Testis (tissue), 3 donors: ENCODE data around the gene CPLX3. TPM values are rescaled to one million over a fixed set of nuclear protein-coding genes. Genes with fewer than 3 reads are reported as not detected.

ENCODE experiments used
- DNase-seq: peaks from one replicate; pipeline ENCODE4 v3.0.0-alpha.2; 2019
- H3K27ac ChIP-seq, 2 donors: fragments of 200-600 bp; sonication (generic); one replicate each; pipeline ENCODE4 v1.5.1; 2019
- H3K27me3 ChIP-seq: fragments of 200-600 bp; sonication (generic); one replicate; pipeline ENCODE4 v1.5.1; 2019
- H3K36me3 ChIP-seq: fragments of 200-600 bp; sonication (generic); one replicate; pipeline ENCODE4 v1.5.1; 2017; ENCODE audit warnings: low read depth; ENCODE audit errors: missing control alignments
- H3K4me1 ChIP-seq: fragments of 200-600 bp; sonication (generic); one replicate; pipeline ENCODE4 v1.5.1; 2019
- H3K4me3 ChIP-seq, 2 donors: fragments of 200-600 bp; sonication (generic); one replicate each; pipeline ENCODE4 v1.5.1; 2017 to 2019
- H3K9me3 ChIP-seq: fragments of 200-600 bp; sonication (generic); one replicate; pipeline ENCODE4 v1.5.1; 2017
- POLR2A ChIP-seq: fragments of 450-650 bp; IDR thresholded peaks from one replicate; pipeline ENCODE4 v1.6.1; 2017; ENCODE audit warnings: antibody characterized with exemption, mild to moderate bottlenecking, moderate library complexity
- WGBS, 2 donors: methylation state at CpG; one replicate each; pipeline ENCODE4 v1.1.5; 2018; 5-methylcytosine and 5-hydroxymethylcytosine counted together
- intact Hi-C: fragments of 100-400 bp; cut with DNase I; formaldehyde crosslinking; loops from one replicate; pipeline ENCODE4 v1.15.1; 2023; ENCODE audit warnings: low total_unique reads
- polyA plus RNA-seq: library from polyadenylated mRNA; stranded (reverse); fragments of 350-450 nt; fragmentation: Illumina TruSeq; extraction: RNeasy Lipid Tissue Mini Kit (QIAGEN cat#74804); gene quantifications from one replicate; pipeline ENCODE4 v1.2.3, GENCODE V29; 2014; ENCODE audit warnings: low read depth, low replicate concordance; ENCODE audit not compliant: insufficient read depth
- total RNA-seq, 2 donors: library from RNA; depleted of rRNA; stranded (reverse); fragments of >200 nt; gene quantifications; one replicate each; pipeline ENCODE4 v1.2.3, GENCODE V29; 2016
- TF ChIP-seq, protein P1 (sequence below), 3 experiments: fragments of 450-650 bp in 2 of 3; fragments of 200-600 bp in 1 of 3; sonication (generic) in 1 of 3; IDR thresholded peaks; one replicate each; pipeline ENCODE4 v1.5.1; 2016 to 2019; ENCODE audit warnings: antibody characterized with exemption in 3 of 3, mild to moderate bottlenecking in 2 of 3, moderate library complexity in 1 of 3

CPLX3 gene
- total and polyA plus RNA-seq, 3 donors from 2014 or later = 3.6 to 5.7 (median 3.7) TPM

DNA sequence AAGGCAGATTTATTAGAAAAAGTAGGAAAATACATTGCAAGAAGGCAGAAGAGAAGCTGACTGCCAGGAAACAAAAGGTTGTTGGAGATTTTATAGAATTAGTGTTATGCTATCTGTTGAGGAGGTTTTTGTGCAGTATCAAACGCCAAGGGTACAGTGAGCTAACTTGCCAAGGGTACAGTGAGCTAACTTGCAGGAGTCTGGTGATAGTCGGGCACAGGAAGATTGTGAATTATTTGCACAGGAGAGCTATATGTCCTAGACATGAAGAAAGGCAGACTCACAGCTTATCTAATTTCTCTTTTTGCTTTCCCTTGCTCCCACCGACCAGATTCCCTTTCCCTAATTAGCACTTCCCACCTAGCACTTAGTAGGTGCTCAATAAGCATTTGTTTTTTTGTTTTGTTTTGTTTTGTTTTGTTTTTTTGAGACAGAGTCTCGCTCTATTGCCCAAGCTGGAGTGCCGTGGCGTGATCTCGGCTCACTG, 47.2 kb upstream of the CPLX3 start:
- Histone ChIP-seq H3K4me1 (peaks cover 45% of the 10 kb centered on the region), H3K36me3 (no peaks in the 10 kb centered on the region), H3K27ac (no peak overlapping the region), H3K9me3 (no peaks in the 10 kb centered on the region), H3K4me3 (no peak overlapping the region), H3K27me3 (no peaks in the 10 kb centered on the region)
- 65 to 76% methylated on average over 7 of the region's 7 CpGs for WGBS, 2 donors
- intact Hi-C loops = no loop called here
- no peak for DNase-seq
- TF ChIP-seq, protein P1, sequence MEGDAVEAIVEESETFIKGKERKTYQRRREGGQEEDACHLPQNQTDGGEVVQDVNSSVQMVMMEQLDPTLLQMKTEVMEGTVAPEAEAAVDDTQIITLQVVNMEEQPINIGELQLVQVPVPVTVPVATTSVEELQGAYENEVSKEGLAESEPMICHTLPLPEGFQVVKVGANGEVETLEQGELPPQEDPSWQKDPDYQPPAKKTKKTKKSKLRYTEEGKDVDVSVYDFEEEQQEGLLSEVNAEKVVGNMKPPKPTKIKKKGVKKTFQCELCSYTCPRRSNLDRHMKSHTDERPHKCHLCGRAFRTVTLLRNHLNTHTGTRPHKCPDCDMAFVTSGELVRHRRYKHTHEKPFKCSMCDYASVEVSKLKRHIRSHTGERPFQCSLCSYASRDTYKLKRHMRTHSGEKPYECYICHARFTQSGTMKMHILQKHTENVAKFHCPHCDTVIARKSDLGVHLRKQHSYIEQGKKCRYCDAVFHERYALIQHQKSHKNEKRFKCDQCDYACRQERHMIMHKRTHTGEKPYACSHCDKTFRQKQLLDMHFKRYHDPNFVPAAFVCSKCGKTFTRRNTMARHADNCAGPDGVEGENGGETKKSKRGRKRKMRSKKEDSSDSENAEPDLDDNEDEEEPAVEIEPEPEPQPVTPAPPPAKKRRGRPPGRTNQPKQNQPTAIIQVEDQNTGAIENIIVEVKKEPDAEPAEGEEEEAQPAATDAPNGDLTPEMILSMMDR (IDR thresholded peaks at IDR 0.05) = no peak
- no peak for TF ChIP-seq POLR2A

DNA sequence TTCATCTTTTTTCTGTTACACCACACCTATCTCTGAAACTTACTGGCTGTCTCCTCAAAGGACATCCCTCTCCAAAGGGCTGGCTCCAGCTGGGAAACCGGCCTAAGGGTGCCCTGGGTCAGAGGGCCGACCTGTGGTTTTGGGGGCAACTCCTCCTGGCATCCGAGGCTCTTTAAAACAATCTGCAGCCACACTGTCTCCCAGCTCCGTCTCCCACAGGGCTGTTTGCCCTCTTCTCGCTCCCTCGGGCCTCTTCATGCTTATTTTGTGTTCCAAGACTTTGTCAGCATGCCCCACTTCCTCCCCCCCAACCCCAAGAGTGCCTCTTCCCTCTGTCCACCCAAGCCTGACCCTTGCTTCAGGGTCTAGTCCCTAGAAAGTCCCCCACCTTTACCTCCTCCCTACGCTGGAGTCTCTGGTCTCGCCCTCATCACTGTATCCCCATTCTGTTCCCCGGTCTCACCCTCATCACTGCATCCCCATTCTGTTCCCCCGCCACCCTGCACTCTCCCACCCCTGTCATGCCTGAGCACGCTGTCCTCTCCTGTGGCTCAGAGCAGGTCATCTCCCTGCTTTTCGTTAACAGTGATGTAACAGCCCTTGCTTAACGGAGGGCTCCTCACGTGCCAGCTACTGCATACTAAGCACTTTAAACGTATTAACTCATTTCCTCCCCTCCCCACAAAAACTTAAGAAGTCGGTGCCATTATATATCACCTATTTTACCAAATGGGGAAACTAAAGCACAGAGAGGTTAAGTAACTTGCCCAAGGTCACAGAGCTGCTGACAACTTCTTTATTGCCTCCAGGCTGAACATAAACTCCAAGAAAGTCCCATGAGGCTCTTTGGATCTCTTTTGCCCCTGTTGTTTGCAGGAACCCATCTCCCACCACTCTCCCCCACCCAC, 45.6 kb upstream of the CPLX3 start:
- no peak overlapping the region for H3K27ac ChIP-seq
- no peaks in the 10 kb centered on the region for H3K9me3 ChIP-seq
- no peak for TF ChIP-seq POLR2A
- TF ChIP-seq, protein P1 (IDR thresholded peaks at IDR 0.05) = no peak
- 46 to 53% methylated on average over 16 of the region's 16 CpGs for WGBS, 2 donors
- DNase-seq = peak; percentile 38
- intact Hi-C loops = loop anchor here (5.0 kb wide), 1 partner anchor 62 kb away; the partner anchor contains the start of gene ULK3
- peak overlapping the region; percentile 39 to 93 for H3K4me3 ChIP-seq
- no peaks in the 10 kb centered on the region for H3K36me3 ChIP-seq
- H3K4me1 ChIP-seq = peaks cover 45% of the 10 kb centered on the region
- H3K27me3 ChIP-seq = no peaks in the 10 kb centered on the region

DNA sequence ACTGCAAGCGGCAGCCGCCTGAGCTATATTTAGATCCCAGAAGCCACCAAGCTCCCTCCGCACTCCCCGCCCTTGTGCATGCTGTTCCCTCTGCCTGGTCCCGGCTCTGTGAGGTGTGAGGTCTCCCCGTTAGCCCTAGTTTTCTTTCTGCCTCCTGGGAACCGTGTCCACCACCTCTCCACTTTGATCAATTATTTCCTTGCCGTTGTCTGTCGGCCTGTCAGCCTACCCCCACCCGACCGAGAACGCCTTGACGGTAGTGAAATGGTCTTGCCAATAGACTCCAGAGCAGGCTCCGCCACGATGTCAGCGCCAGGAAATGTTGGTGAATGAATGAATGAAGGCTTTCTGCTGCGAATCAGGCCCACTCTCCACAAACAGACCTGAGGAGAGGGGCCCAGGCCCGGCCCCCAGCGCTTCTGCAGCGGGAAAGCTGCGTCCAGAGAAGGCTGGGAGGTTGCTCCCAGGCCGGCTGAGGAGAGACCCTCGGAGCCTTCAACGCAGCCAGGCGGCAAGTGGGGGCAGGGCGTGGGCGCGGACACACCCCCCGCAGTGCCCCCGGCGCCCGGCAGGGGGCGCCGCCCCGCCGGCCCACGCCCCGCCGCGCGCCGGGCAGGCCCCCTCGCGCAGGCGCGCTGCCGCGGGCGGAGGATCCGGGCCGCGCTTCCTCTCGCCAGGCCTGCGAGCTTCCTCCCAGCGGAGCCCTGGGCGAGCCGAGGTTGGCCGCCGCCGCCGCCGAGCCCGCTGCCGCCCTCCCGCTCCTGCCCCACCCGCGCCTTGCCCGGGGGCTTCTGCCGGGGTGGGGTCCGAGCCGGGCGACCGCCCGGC, 44.8 kb upstream of the CPLX3 start, which contains the start of gene CSK:
TSS of gene CSK (plus strand) at position 650 of the 828 bp plus-strand sequence. CDS start 16,218 bp downstream, outside the sequence.
- DNase-seq = peak; percentile 68
- 0 to 1% methylated on average over 16 to 57 of the region's 74 CpGs for WGBS, 2 donors
- Histone ChIP-seq H3K27ac (peak within 1 kb of the TSS; percentile 55 to 88), H3K4me1 (peaks cover 49% of the 10 kb centered on the region), H3K27me3 (no peaks in the 10 kb centered on the region), H3K4me3 (peak within 1 kb of the TSS; percentile 85 to 93), H3K36me3 (no peaks in the 10 kb centered on the region), H3K9me3 (no peaks in the 10 kb centered on the region)
- TF ChIP-seq POLR2A = no peak
- TF ChIP-seq, protein P1 (IDR thresholded peaks at IDR 0.05) = peak; percentile 44 to 94 (median 52)
- intact Hi-C loops = loop anchor here (5.0 kb wide), 1 partner anchor 61 kb away; the partner anchor contains the start of gene ULK3

DNA sequence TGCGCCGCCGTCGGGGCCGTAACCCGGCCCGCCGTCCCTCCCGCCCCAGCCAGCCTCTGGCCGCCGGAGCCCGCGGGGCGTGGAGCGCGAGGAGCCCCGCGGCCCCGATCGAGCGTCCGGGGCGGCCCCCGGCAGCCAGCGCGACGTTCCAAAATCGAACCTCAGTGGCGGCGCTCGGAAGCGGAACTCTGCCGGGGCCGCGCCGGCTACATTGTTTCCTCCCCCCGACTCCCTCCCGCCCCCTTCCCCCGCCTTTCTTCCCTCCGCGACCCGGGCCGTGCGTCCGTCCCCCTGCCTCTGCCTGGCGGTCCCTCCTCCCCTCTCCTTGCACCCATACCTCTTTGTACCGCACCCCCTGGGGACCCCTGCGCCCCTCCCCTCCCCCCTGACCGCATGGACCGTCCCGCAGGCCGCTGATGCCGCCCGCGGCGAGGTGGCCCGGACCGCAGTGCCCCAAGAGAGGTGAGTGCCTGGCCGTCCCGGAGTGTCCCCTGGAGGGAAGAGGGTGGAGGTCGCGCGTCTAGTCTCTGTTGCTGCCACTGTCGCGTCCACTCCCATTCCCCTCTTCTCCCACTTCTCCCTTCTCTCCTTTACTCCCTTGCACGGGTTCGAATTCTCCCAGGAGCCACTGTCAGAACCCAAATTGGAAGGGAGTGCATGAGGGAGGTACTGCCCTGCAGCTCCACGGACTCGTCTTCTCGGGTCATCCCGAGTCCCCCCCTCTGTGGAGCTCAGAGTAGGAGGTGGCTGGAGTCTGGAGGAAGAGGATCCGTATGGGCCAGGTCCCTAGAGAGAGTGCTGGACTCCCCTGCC, 44.0 kb upstream of the CPLX3 start:
- peak overlapping the region; percentile 55 to 88 for H3K27ac ChIP-seq
- no peaks in the 10 kb centered on the region for H3K27me3 ChIP-seq
- 0 to 1% methylated on average over 27 to 42 of the region's 72 CpGs for WGBS, 2 donors
- H3K9me3 ChIP-seq = no peaks in the 10 kb centered on the region
- H3K36me3 ChIP-seq = no peaks in the 10 kb centered on the region
- H3K4me1 ChIP-seq = peaks cover 46% of the 10 kb centered on the region
- no peak for TF ChIP-seq POLR2A
- TF ChIP-seq, protein P1 (IDR thresholded peaks at IDR 0.05) = no peak
- peak overlapping the region; percentile 85 to 93 for H3K4me3 ChIP-seq
- peak; percentile 36 for DNase-seq
- intact Hi-C loops = loop anchor here (5.0 kb wide), 1 partner anchor 60 kb away; the partner anchor contains the start of gene ULK3
